Measurements from ENCODE around the gene PPARD. TPM values are rescaled to one million over a fixed set of nuclear protein-coding genes. Genes with fewer than 3 reads are reported as not detected.

The PPARD gene
- total RNA-seq, 1 donor from 2014 or later = 9.9 TPM

DNA sequence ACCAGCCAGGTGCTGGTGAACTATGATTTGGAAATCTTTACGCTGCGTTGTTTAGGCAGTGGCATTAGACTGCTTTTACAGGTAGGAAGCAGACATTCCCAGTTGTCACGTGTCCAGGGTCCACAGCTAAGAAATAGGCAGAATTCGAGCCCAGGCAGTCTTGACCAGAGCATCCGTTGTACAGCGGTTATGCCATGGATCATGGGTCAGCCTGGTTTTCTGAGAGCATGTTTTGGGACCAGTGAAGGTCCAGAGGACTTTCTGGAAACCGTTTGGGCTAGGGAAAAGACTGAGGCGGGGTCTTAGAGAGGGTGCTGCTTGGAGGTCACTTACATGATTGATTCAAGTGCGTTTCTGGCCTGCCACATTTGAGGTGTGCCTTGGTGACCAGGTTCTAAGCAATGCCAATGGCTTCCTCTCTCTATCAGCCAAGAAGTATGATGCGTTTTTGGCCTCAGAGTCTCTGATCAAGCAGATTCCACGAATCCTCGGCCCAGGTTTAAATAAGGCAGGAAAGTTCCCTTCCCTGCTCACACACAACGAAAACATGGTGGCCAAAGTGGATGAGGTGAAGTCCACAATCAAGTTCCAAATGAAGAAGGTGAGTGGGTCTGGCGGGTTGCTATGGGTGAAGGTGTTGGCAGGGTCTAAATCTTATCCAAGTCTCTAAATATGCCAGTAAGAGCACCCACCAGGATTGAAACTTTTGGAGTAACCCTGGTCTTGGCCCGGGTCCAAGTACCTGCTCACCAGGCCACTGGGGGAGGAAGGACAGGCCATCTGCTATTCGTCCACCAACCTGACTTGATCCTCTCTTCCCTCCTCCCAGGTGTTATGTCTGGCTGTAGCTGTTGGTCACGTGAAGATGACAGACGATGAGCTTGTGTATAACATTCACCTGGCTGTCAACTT lies 127.6 kb downstream of the PPARD start:
- Mint-ChIP-seq H3K27ac (ENCODE audit: unreplicated experiment) (peak overlapping the region; percentile 85), H3K36me3 (ENCODE audit: low read depth, unreplicated experiment) (peaks cover 27% of the 10 kb centered on the region), H3K4me3 (ENCODE audit: unreplicated experiment) (peak overlapping the region; percentile 100), H3K4me1 (ENCODE audit: low read depth, unreplicated experiment) (peaks cover 9% of the 10 kb centered on the region), H3K27me3 (ENCODE audit: low read depth, unreplicated experiment) (no peaks in the 10 kb centered on the region), H3K9me3 (ENCODE audit: unreplicated experiment) (peaks cover 7% of the 10 kb centered on the region)
- Histone ChIP-seq H3K27ac (ENCODE audit: low read depth, low read length) (peak overlapping the region; percentile 88), H3K9me3 (ENCODE audit: insufficient read depth, low read depth, low read length) (no peaks in the 10 kb centered on the region), H3K4me2 (ENCODE audit: low read length) (peak overlapping the region; percentile 98), H3K9ac (ENCODE audit: low read length) (peak overlapping the region; percentile 94), H3K27me3 (ENCODE audit: insufficient read depth, low read length) (no peaks in the 10 kb centered on the region), H3K36me3 (ENCODE audit: insufficient read depth, low read length) (peaks cover 33% of the 10 kb centered on the region), H3K79me2 (ENCODE audit: insufficient read depth, low read length) (peaks cover 49% of the 10 kb centered on the region), H3K4me1 (ENCODE audit: insufficient read depth, low read length) (peaks cover 24% of the 10 kb centered on the region), H2AFZ (ENCODE audit: low read depth, low read length) (no peak overlapping the region), H3K4me3 (ENCODE audit: insufficient read depth, low read depth, low read length) (peak overlapping the region; percentile 99), H4K20me1 (ENCODE audit: insufficient read depth, low read length) (peaks cover 64% of the 10 kb centered on the region)
- no peak for FAIRE-seq
- TF ChIP-seq, protein P1, sequence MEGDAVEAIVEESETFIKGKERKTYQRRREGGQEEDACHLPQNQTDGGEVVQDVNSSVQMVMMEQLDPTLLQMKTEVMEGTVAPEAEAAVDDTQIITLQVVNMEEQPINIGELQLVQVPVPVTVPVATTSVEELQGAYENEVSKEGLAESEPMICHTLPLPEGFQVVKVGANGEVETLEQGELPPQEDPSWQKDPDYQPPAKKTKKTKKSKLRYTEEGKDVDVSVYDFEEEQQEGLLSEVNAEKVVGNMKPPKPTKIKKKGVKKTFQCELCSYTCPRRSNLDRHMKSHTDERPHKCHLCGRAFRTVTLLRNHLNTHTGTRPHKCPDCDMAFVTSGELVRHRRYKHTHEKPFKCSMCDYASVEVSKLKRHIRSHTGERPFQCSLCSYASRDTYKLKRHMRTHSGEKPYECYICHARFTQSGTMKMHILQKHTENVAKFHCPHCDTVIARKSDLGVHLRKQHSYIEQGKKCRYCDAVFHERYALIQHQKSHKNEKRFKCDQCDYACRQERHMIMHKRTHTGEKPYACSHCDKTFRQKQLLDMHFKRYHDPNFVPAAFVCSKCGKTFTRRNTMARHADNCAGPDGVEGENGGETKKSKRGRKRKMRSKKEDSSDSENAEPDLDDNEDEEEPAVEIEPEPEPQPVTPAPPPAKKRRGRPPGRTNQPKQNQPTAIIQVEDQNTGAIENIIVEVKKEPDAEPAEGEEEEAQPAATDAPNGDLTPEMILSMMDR (IDR thresholded peaks at IDR 0.05; ENCODE audit: insufficient read depth, low read depth, low read length) = no peak
- no peak for TF ChIP-seq EZH2 (IDR thresholded peaks at IDR 0.05; ENCODE audit: insufficient read depth, low read length)
- no peak for DNase-seq (ENCODE audit: low read depth)

DNA sequence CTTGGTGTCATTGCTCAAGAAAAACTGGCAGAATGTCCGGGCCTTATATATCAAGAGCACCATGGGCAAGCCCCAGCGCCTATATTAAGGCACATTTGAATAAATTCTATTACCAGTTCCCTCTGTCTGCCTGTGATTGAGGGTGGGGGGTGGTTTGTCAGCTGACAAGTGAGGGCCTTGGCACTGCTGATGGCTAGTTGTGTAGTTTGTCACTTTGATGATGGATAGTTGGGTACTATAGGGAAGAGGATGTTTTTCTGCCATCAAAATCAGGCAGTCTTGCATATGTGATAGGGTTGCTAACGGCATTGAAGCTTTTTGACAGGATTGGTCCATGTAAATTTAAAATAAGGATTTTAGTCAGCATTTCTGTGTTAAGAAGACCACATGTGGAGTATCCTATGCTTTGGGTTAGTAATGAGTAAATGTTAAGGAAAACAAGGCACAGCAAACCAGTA lies 128.3 kb downstream of the PPARD start:
- H3K79me2 ChIP-seq (ENCODE audit: insufficient read depth, low read length) = peaks cover 49% of the 10 kb centered on the region
- H3K9me3 Mint-ChIP-seq (ENCODE audit: unreplicated experiment) = peaks cover 7% of the 10 kb centered on the region
- peak overlapping the region; percentile 98 for H3K4me2 ChIP-seq (ENCODE audit: low read length)
- no peaks in the 10 kb centered on the region for H3K27me3 Mint-ChIP-seq (ENCODE audit: low read depth, unreplicated experiment)
- no peak overlapping the region for H3K27ac ChIP-seq (ENCODE audit: low read depth, low read length)
- no peaks in the 10 kb centered on the region for H3K27me3 ChIP-seq (ENCODE audit: insufficient read depth, low read length)
- no peaks in the 10 kb centered on the region for H3K9me3 ChIP-seq (ENCODE audit: insufficient read depth, low read depth, low read length)
- peak overlapping the region; percentile 94 for H3K9ac ChIP-seq (ENCODE audit: low read length)
- TF ChIP-seq, protein P1 (IDR thresholded peaks at IDR 0.05; ENCODE audit: insufficient read depth, low read depth, low read length) = no peak
- no peak for TF ChIP-seq EZH2 (IDR thresholded peaks at IDR 0.05; ENCODE audit: insufficient read depth, low read length)
- peaks cover 31% of the 10 kb centered on the region for H3K36me3 Mint-ChIP-seq (ENCODE audit: low read depth, unreplicated experiment)
- H3K36me3 ChIP-seq (ENCODE audit: insufficient read depth, low read length) = peaks cover 33% of the 10 kb centered on the region
- no peak overlapping the region for H2AFZ ChIP-seq (ENCODE audit: low read depth, low read length)
- peaks cover 9% of the 10 kb centered on the region for H3K4me1 Mint-ChIP-seq (ENCODE audit: low read depth, unreplicated experiment)
- H3K4me3 ChIP-seq (ENCODE audit: insufficient read depth, low read depth, low read length) = peak overlapping the region; percentile 99
- H3K4me3 Mint-ChIP-seq (ENCODE audit: unreplicated experiment) = peak overlapping the region; percentile 100
- H4K20me1 ChIP-seq (ENCODE audit: insufficient read depth, low read length) = peaks cover 71% of the 10 kb centered on the region
- peaks cover 24% of the 10 kb centered on the region for H3K4me1 ChIP-seq (ENCODE audit: insufficient read depth, low read length)
- no peak for DNase-seq (ENCODE audit: low read depth)
- no peak for FAIRE-seq
- peak overlapping the region; percentile 85 for H3K27ac Mint-ChIP-seq (ENCODE audit: unreplicated experiment)
